GM19043 (cell line): ENCODE measurements around the gene HELZ.

ENCODE experiments used
- ATAC-seq: cut with Tn5 transposase; IDR thresholded peaks from one replicate; pipeline ENCODE4 v1.9.1; 2021; ENCODE audit warnings: low read depth; ENCODE audit not compliant: unreplicated experiment

Gene HELZ

DNA sequence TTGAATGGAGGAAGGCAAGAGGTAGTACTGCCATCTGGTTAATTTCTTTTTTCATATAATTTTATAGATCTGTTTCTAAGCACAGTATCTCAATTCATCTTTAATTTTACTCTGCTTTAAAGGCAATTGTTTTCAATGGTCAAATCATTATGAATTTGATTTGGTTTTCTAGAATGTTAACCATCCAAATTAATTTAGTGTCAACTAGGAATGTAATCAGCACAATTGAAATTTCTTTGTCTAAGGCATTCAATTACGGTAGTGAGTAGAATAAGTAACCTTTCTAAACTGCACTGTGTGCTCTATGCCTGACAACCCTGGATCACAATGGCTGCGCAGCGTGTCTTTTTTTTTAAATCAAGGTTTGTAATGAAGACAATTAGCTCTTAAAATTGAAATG is 156.4 kb downstream of the HELZ start:
- ATAC-seq = no peak

GRCh38 chr17:67085406-67085805 is 159.6 kb downstream of the HELZ start:
- no peak for ATAC-seq

DNA sequence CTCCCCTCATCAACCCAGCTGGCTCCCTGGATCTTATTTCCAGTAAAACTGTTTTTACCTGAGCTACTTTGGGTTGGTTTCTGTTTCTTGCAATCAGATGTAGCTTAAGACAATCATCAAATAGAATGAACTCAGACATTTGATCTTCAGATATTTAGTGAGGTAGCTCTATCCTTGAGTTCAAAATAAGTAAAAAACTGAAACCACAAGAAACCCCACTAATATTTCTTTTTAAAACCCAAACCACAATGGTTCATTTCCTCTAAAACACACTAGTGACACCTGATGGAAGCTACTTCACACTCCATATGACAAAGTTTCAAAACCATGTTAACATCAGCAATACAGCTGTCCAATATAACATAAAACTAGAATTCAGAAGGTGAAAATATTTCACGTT is 162.9 kb downstream of the HELZ start:
- peak; percentile 82 for ATAC-seq

GRCh38 chr17:67080804-67081203 is 164.2 kb downstream of the HELZ start:
- ATAC-seq = no peak

GRCh38 chr17:67079491-67079890 is 165.5 kb downstream of the HELZ start:
- no peak for ATAC-seq

- no peak for ATAC-seq
These were observed 166.7 kb downstream of the HELZ start for GRCh38 chr17:67078292-67078691.

DNA sequence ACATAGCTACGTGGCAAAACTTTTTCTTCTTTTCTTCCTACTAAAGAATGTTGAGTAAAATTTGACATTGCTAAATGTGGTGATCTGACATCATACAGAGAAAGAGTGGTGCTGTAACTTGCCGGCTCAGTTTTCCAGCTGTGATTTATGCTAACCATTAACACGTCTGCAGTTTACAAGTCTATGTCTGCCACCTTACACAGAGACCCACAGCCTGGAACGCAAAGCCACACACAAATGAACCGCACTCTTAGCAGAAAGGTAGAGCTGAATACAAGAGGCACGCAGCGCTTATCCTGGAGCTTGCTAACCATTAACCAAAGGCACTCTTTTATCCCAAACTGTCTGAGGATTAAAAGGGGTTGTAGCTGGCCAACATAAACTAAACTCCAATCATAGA is 168.7 kb downstream of the HELZ start:
- ATAC-seq = no peak

DNA sequence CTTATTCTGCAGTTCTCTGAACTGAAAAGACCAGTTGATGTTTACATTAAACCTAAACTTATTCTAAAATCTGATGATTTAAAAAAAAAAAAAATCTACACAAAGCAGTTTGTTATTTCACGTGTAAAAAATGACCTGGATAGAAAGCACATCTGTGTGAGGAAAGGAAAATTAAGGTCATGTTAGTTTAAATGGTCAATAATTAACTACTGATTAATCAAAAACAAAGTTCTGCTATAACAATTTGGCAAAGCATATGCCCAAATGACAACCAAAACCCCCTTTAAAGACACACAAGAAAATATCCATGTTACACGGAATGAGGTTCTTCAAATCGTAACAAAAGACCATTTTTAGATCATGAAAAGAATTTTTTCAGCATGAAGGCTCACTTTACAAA is 170.2 kb downstream of the HELZ start:
- ATAC-seq = no peak

GRCh38 chr17:67072885-67073284 is 172.1 kb downstream of the HELZ start:
- ATAC-seq = no peak

GRCh38 chr17:67071595-67071994 is 173.4 kb downstream of the HELZ start:
- ATAC-seq = no peak

DNA sequence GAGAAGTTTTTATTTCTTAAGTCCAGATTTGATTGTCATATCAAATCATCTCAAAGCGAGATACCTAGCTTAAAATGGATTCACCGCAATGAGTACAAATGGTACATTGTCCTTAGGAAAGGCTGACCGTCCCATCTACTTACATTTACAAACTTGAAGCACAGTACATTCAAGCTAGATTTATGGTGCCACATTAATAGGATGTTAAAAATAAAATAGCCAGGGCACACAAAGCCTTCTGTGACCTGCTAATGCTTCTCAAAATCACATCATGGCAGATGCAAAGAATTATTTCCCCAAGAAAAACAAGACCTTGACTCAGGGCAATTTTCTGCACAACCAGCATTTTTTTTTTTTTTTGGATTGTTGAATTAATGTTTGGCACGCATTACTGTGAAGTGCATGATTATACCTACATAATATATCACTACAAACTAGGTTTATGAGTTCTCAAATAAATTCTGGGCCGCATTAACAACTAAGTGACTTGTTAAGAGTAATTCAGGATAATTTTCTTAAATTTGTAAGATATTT is 175.3 kb downstream of the HELZ start:
- no peak for ATAC-seq

DNA sequence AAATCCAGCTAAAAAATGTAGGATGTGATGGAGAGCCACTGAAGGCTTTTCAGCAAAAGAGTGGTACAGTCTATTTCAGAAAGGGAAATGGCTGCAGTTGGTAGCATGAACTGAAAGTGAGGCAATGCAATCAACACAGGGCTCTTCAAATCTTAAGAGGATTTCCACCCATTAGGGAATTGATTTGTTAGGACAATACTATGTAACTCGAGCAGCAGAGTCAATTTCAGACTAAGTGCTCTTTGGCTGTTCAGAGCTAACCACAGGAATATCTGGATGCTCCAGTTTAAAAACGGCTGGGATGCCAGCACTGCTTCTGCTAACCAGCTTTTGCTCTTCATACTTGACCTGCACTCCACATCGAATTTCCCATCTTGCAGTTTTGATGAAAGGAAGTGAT is 176.0 kb downstream of the HELZ start:
- no peak for ATAC-seq

- no peak for ATAC-seq
These were observed 177.2 kb downstream of the HELZ start for GRCh38 chr17:67067571-67068482.

DNA sequence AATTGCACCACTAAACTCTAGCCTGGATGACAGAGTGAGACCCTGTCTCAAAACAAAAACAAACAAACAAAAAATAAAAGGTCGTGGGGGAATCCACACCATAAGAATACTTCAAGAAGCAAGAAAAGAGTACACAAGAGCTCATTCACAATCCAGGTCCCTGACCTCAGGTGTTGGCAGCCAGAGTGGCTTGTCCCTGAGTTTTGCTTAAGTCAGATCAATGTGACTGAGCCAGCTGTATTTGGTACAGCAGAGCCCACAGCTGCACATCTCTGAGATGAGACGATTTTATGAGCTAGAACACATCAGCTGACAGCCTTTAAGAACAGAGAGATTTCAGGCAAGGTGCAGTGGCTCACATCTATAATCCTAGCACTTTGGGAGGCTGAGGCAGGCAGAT is 178.3 kb downstream of the HELZ start:
- no peak for ATAC-seq

DNA sequence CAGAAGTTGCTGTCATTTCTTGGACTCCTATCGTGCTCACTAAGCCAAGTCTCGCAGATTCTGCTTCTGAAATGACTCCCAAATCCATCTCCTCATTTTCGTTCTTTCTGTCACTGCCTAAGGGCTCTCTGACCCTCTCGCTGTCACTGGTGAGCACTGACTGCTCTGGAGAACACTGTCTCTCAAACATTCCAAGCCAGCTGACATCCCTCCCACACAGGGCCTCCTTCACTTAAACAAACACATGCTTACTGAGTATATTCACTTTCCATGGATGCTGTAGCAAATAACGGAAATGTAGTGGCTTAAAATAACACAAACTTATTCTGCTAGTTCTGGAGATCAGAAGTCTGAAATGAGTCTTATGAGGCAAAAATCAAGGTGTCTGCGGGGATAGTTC is 181.9 kb downstream of the HELZ start:
- ATAC-seq = no peak

GRCh38 chr17:67059372-67059771 is 185.6 kb downstream of the HELZ start:
- ATAC-seq = no peak

GRCh38 chr17:67058036-67058435 is 187.0 kb downstream of the HELZ start:
- ATAC-seq = no peak

DNA sequence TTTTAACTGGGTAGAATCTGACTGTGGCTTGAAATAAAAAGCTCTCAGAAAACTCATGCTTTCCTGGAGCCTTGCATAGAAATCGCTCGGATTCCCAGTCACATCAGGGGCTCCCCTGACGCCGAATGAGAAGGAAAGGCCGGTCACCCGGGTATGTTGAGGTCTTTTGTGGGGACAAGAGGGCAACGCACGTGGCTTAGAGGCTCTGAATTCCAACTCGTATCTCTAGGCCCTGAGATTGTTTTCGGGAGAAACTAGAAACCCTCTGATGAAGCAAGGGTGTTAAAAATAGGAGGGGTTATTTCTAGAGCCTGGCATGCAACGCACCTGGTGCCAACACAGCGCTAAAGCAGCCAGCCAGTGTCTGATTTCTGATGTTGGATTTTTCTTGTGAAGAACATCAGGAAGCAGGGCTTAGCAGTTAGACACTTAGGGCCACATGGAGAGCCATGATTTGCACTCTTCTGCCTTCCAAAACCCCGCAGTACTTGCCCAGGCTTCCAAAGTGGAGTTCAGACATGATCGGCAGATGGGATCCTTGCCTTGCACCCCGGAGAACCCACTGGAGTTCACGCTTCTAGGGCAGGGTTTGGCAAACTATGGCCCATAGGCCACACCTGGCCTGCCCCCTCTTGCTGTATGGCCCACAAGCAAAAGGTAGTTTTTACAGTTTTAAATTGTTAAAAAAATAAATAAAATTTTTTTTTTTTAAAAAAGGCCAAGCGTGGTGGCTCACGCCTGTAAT is 188.1 kb downstream of the HELZ start:
- ATAC-seq = no peak

DNA sequence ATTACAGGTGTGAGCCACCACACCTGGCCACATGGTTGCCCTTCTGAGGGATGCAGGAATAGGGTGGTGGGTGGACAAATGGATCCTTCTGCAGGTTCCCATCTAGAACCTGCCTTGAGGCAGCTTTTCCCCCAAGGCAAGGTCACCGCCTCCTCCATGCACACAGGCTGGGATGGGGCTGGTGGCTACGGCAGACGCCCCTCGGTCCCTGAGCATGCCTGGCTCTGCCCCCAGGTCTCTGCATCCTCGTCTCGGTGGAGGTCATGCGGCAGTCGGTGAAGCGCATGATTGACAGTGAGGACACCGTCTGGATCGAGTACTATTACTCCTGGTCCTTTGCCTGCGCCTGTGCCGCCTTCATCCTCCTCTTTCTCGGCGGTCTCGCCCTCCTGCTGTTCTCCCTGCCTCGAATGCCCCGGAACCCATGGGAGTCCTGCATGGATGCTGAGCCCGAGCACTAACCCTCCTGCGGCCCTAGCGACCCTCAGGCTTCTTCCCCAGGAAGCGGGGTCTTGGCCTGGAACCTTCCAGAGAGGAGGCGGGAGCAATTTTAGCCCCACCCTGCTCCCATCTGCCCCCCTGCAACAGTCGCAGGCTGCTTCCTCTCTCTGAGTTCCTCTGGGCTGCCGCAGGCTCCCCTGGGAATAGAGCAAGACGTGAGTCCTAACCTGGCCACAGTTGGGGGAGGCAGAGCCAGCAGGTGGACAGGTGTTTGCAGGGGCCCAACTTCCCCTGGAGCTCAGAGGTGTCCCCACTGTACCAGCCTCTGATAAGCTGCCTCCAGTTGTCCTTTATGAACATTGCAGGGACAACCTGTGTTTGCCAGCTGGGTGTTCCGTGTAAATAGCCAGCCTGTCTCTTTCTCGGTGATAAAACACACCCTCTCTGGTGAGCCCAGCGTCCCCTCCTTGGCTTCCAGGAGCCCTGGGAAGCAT is 188.9 kb downstream of the HELZ start:
- no peak for ATAC-seq

DNA sequence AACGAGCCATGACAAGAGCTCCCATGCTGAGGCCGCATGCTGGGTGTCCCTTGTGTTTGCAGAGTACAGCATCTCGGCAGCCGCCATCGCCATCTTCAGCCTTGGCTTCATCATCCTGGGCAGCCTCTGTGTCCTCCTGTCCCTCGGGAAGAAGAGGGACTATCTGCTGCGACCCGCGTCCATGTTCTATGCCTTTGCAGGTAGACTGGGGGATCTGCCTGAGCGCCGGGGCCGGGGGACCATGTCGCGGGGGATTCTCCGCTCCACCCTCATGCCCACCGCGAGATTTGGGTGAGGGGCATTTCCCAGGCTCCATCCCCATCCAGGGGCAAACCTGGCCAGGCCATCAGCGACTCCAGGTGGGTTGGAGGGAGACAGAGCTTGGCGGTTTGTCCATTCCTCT is 190.0 kb downstream of the HELZ start:
- ATAC-seq = no peak

DNA sequence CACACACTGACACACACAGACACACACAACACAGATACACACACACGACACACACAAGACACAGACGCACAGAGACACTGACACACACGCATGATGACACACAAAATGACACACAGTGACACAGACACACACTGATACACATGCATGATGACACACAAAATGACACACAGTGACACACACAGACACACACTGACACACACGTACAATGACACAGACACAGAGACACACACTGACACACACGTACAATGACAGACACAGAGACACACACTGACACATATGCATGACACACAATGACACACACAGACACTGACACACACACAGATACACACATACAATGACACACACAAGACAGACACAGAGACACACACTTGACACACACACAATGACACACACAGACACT is 190.4 kb downstream of the HELZ start:
- ATAC-seq = no peak
